HG03575 (cell line): ENCODE results near the gene RFFL.
"Not testable (repeated sequence)": the region's sequence is repeated elsewhere in the genome, so short reads cannot be mapped to it uniquely, and the experiment has no call there.

Experiments used
- ATAC-seq: cut with Tn5 transposase; IDR thresholded peaks from one replicate; pipeline ENCODE4 v1.9.1; 2021; ENCODE audit not compliant: unreplicated experiment, insufficient number of reproducible peaks, low FRiP score; ENCODE audit errors: extremely low read depth

Gene RFFL, protein sequence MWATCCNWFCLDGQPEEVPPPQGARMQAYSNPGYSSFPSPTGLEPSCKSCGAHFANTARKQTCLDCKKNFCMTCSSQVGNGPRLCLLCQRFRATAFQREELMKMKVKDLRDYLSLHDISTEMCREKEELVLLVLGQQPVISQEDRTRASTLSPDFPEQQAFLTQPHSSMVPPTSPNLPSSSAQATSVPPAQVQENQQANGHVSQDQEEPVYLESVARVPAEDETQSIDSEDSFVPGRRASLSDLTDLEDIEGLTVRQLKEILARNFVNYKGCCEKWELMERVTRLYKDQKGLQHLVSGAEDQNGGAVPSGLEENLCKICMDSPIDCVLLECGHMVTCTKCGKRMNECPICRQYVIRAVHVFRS

GRCh38 chr17:35063514-35064223 lies at the start of gene RFFL:
Gene RFFL (minus strand): TSS chr17:35063707. CDS start chr17:35026553, 37,154 bp downstream.
- peak; percentile 55 for ATAC-seq

GRCh38 chr17:35110791-35111190 lies 47.3 kb upstream of the RFFL start:
- not testable (repeated sequence) for ATAC-seq

- no peak for ATAC-seq
Observed at GRCh38 chr17:35104844-35105450, 41.4 kb upstream of the RFFL start.

DNA sequence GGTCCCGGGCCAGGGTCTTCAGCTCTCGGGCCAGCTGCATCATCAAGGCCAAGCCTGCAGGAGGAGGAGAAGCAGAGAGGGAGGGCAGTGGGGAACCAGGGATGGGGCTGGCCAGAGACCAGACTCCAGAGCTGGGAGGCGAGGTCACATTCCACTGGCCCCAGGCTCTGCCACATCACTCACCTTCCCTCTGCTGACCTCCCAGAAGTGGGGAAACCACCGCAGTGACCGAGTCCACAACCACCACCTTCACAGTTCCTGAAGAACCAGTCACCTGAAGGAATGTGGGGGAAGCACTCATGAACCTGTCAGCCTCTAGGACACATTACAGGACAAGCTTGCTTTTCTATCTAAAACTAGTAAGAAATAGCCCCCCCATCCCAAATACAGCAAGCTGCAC lies 39.8 kb upstream of the RFFL start:
- no peak for ATAC-seq

DNA sequence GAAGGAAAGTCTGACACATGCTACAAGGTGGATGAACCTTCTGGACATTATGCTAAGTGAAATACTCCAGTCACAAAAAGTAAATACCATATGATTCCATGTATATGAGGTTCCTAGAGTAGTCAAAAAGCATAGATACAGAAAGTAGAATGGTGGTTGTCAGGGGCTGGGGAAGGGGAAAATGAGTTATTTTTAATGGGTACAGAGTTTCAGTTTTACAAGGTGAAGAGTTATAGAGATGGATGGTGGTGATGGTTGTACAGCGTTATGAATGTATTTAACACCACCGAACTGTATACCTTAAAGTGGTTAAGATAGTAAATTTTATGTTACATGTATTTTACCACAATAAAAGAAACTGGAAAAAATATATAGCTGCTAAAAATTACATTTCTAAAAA lies 38.2 kb upstream of the RFFL start:
- ATAC-seq: no peak

DNA sequence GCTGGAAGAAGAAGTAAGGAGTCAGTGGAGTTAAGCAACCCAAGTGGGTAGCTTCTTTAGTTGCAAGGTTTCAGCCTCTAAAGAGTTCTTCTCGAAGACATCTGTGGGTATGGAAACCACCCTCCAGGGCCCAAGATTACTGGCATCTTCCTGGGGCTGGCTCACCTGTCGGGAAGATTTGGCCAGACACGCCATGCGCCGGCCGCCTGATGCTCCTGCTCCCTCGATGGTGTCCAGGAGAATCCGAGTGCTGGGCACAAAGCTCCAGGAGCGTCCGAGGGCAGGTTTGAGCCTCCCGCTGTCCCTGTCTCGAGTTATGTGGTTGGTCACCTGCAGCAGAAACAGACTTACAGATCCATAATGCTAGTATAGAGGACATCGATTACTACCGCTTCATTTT lies 37.5 kb upstream of the RFFL start:
- ATAC-seq: no peak

- ATAC-seq: no peak
Observed at GRCh38 chr17:35099908-35100307, 36.4 kb upstream of the RFFL start.

- ATAC-seq: no peak
Observed at GRCh38 chr17:35097776-35098175, 34.3 kb upstream of the RFFL start.

DNA sequence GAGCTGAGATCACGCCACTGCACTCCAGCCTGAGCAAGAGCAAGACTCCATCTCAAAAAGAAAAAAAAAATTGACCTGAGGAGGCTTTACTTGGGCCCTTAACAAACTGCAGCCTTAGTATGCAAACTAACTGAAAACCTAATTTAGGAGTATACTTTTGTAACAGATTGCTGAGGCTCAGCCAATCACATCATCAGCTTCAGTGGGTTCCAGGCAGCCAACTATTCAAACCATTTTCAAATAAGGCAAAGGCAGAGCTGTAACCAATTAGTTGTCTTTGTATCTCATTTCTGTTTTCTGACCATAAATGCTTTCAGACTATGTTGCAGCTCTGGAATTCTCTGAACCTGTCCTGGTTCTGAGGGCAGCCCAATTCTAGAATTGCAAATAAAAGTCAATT lies 32.2 kb upstream of the RFFL start:
- no peak for ATAC-seq

DNA sequence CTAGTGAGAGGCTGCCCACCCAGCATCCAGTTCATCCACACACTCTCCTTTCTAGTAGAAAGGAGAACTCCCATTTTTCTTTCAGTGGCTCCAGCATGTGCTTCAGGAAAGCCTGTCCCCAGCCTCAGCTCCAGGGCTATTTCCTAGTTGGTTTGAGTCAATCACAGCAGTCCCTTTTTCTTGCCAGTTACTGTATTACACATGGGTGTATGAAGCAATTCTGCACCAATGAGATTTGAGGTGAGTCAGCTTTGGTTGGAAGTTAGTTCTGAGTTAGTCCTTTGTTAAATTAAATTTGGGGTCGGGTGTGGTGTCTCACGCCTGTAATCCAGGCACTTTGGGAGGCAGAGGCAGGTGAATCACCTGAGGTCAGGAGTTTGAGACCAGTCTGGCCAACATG lies 31.4 kb upstream of the RFFL start:
- ATAC-seq: no peak

DNA sequence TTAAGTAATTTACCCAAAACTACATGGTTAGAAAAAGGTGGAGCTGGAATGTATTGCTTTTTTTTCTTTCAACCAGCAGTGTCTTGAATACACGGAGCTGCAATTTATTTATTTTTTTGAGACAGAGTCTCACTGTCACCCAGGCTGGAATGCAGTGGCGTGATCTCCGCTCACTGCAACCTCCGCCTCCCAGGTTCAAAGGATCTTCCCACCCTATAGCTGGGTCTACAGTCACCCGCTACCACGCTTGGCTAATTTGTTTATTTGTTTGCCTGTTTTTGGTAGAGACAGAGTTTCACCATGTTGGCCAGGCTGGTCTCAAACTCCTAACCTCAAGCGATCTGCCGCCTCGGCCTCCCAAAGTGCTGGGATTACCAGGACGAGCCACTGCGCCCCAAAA lies 27.2 kb upstream of the RFFL start:
- not testable (repeated sequence) for ATAC-seq

DNA sequence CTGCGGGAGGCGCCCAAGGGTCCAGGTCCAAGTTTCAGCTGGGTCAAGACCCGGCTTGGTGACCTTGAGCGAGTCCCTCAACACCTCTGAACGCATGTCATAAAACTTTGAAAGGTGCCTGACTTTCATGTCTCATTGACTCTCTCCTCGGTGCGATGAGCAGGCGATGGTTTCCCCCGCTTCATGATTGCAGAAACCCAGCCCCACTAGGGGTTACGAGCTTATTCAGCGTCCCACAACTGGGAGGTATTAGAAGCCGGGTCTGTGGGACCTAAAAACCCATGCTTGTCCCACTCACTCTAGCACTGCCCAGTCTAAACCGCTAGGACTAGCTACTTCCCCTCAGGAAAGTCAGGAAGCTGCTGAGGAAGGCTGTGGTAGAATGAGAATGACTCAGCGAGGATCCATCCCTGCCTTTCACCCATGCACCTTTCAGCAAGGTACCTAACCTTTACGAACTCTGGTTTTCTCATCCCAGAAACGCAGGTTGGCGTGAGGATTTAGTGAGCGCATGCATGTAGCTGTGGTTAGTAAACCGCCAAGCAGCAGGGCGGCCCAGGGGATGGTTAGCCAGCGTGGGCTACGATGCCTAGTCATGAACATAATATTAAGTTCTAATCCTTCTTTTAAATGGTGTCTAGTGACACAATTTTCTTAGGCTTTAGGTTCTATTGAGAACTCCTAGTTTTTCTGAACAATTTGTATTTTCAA lies 26.2 kb upstream of the RFFL start:
- no peak for ATAC-seq

- no peak for ATAC-seq
Observed at GRCh38 chr17:35088881-35089585, 25.5 kb upstream of the RFFL start.

DNA sequence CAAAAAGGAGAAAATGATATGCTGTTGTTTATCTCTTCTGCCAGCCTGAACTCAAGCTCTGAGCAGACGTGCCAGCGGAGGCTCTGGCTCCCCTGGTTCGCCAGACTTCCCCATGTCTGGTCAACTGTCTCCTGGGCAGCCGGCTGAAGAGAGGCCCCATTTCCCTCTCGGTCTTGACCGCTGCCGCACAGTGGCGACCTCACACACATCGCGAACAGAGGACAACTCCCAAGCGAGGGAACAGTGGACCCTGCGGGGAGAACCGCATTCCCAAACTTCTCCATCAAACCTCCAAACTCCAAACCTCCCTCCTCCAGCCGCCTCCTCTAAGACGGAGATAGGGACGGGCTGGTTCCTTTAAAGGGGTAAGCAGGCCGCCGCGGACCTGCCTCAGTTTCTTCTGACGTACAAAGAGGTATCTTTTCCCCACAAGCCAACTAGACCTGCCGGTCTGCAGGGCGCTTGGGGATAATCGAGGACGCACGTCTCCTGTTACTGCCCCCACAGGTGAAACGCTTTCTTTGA lies 24.9 kb upstream of the RFFL start:
- ATAC-seq: no peak

DNA sequence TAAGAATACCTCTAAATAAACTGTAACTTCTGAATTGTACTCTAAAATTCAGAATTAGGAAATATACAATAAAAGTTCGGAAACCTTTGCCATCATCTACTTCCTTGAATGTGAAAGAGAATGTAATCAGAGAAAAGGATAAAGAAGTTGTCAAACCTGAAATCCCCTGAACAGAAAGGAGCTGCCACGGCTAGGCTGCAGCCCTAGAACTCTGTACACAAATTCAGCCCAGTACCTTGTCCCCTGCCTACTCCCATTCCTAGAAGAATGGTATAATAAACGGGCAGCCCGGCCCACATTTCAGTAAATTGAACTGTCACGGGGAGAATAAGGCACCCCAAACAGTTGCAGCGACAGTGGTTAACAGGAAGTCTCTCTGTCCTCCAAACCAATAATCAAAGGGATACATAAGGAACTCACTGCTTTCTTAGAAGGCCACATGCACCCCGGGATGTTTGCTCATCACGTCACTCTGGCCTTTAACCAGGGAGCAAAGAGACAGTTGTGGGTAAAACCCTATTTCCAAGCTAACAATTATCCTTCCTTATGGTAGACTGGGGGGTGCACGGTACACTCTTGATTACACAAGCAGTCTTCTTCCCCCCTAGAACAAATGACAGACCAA lies 24.3 kb upstream of the RFFL start:
- no peak for ATAC-seq

DNA sequence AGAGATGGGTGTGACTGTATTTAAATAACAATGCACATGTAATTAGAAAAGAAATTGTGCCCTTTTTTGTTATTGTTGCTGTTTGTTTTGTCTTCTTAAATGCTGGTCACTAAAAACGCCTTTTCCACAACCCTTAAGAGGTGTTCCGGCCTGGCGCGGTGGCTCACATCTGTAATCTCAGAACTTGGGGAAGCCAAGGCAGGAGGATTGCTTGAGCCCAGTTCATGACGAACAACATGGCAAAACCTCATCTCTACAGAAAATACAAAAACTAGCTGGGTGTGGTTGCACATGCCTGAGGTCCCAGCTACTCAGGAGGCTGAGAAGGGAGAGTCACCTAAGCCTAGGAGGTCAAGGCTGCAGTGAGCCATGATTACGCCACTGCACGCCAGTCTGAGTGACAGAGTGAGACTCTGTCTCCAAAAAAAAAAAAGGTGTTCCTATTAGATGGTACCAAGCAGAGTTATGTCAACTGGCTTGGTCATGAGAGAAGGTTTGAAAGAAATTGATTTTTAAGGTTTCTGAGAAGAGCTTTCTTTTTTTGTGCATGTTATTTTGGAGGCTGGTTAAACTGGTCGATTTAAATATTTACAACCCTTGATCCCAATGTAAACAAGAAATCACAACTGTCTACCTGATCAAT lies 23.5 kb upstream of the RFFL start:
- ATAC-seq: no peak

GRCh38 chr17:35086164-35086563 lies 22.7 kb upstream of the RFFL start:
- ATAC-seq: no peak

- no peak for ATAC-seq
Observed at GRCh38 chr17:35084987-35085386, 21.5 kb upstream of the RFFL start.
